ENCODE results near the gene SLC35A5.

GRCh38 chr3:112611752-112612515 is 50.1 kb downstream of the SLC35A5 start:
- TF ChIP-seq, protein P1, sequence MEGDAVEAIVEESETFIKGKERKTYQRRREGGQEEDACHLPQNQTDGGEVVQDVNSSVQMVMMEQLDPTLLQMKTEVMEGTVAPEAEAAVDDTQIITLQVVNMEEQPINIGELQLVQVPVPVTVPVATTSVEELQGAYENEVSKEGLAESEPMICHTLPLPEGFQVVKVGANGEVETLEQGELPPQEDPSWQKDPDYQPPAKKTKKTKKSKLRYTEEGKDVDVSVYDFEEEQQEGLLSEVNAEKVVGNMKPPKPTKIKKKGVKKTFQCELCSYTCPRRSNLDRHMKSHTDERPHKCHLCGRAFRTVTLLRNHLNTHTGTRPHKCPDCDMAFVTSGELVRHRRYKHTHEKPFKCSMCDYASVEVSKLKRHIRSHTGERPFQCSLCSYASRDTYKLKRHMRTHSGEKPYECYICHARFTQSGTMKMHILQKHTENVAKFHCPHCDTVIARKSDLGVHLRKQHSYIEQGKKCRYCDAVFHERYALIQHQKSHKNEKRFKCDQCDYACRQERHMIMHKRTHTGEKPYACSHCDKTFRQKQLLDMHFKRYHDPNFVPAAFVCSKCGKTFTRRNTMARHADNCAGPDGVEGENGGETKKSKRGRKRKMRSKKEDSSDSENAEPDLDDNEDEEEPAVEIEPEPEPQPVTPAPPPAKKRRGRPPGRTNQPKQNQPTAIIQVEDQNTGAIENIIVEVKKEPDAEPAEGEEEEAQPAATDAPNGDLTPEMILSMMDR (IDR thresholded peaks at IDR 0.05) = no peak
- TF ChIP-seq POLR2A (IDR thresholded peaks at IDR 0.05) = no peak
